CD4-positive, alpha-beta T cell (primary cell): ENCODE data around the gene PCDH9. TPM values are rescaled to one million over a fixed set of nuclear protein-coding genes. Genes with fewer than 3 reads are reported as not detected.

Experiments used
- ATAC-seq: fragments of 200-7000 bp; cut with Tn5 transposase; one replicate; pipeline ENCODE4 v1.10.0; 2022; ENCODE audit warnings: mild to moderate bottlenecking; ENCODE audit not compliant: poor library complexity
- CTCF ChIA-PET: fragments of 350-600 bp; sonication (Branson Sonifier 250); formaldehyde crosslinking; loops from one replicate; lab custom pipeline; 2021; ENCODE audit warnings: antibody characterized with exemption, inconsistent platforms; lab: Charles Lee
- POLR2A ChIA-PET: fragments of 350-600 bp; sonication (Branson Sonifier 250); formaldehyde crosslinking; loops from one replicate; lab custom pipeline; 2021; ENCODE audit warnings: antibody characterized with exemption, inconsistent platforms; lab: Charles Lee
- DNase-seq, 14 experiments: peaks; one replicate each; pipeline ENCODE4 v3.0.0-alpha.2; 2013 to 2020; ENCODE audit warnings: mixed read lengths in 2 of 14
- H3K27ac ChIP-seq, 2 donors: one replicate each; pipeline versions ENCODE4 v1.5.1 to v1.7.0; 2013; ENCODE audit warnings: low read length in 2 of 2, low read depth in 1 of 2, mild to moderate bottlenecking in 1 of 2
- H3K27me3 ChIP-seq, 2 experiments: 1 replicate in 1 of 2; 2 replicates in 1 of 2; pipeline versions ENCODE4 v1.6.1 to v1.7.0; 2013; ENCODE audit warnings: low read length in 2 of 2, control low read depth in 1 of 2, mild to moderate bottlenecking in 1 of 2, moderate library complexity in 1 of 2; ENCODE audit not compliant: insufficient read depth in 2 of 2, control insufficient read depth in 1 of 2
- H3K36me3 ChIP-seq: one replicate; pipeline ENCODE4 v1.6.1; 2013; ENCODE audit warnings: low read length, control low read depth; ENCODE audit not compliant: insufficient read depth
- H3K4me1 ChIP-seq: one replicate; pipeline ENCODE4 v1.6.1; 2013; ENCODE audit warnings: low read length, control low read depth; ENCODE audit not compliant: insufficient read depth
- H3K4me3 ChIP-seq: one replicate; pipeline ENCODE4 v1.5.1; 2013; ENCODE audit warnings: mild to moderate bottlenecking, low read length, moderate library complexity
- H3K9me3 ChIP-seq, 2 experiments: 1 replicate in 1 of 2; 2 replicates in 1 of 2; pipeline versions ENCODE4 v1.6.1 to v1.7.0; 2013; ENCODE audit warnings: low read length in 2 of 2, mild to moderate bottlenecking in 2 of 2, control low read depth in 1 of 2, moderate library complexity in 1 of 2; ENCODE audit not compliant: control insufficient read depth in 1 of 2, insufficient read depth in 1 of 2
- H3K27ac Mint-ChIP-seq: one replicate; pipeline ENCODE4 v1.8.0; 2020; ENCODE audit warnings: mixed read lengths
- H3K27me3 Mint-ChIP-seq: one replicate; pipeline ENCODE4 v1.8.0; 2021; ENCODE audit warnings: mixed read lengths
- H3K36me3 Mint-ChIP-seq: one replicate; pipeline ENCODE4 v1.8.0; 2021; ENCODE audit warnings: low read depth, mixed read lengths
- H3K4me1 Mint-ChIP-seq: one replicate; pipeline ENCODE4 v1.8.0; 2021; ENCODE audit warnings: low read depth, mixed read lengths
- H3K4me3 Mint-ChIP-seq: one replicate; pipeline ENCODE4 v1.8.0; 2020; ENCODE audit warnings: mild to moderate bottlenecking, mixed read lengths
- H3K9me3 Mint-ChIP-seq: one replicate; pipeline ENCODE4 v1.8.0; 2020; ENCODE audit warnings: mixed read lengths
- CTCF ChIP-seq: fragments of 200-600 bp; IDR thresholded peaks from one replicate; pipeline ENCODE4 v1.8.0; 2022; ENCODE audit warnings: antibody characterized with exemption, mild to moderate bottlenecking
- intact Hi-C, 2 experiments: fragments of 100-400 bp; cut with DNase I in 1 of 2; cut with micrococcal nuclease in 1 of 2; formaldehyde crosslinking; loops; one replicate each; pipeline versions ENCODE4 v1.15.1 to v1.9.0; 2023 to 2025; cut with DNase I, micrococcal nuclease
- total RNA-seq, 174 experiments: library from RNA in 2 of 174; stranded (reverse) in 2 of 174; gene quantifications; one replicate each; pipeline ENCODE4 v1.2.3 and lab custom pipeline; 2021 to 2026

The PCDH9 gene
- total RNA-seq, 2 experiments from 2014 or later: 0.08 to 0.19 TPM

GRCh38 chr13:66896933-66897332 lies 333.2 kb downstream of the PCDH9 start:
- no peak for TF ChIP-seq CTCF
- ATAC-seq (no peak), DNase-seq (no peak)
- POLR2A ChIA-PET: no interaction called here
- no peaks in the 10 kb centered on the region for H3K9me3 Mint-ChIP-seq
- no peaks in the 10 kb centered on the region for H3K27me3 Mint-ChIP-seq
- no peak overlapping the region for H3K4me3 Mint-ChIP-seq
- no peak overlapping the region for H3K27ac Mint-ChIP-seq
- CTCF ChIA-PET: no interaction called here
- Histone ChIP-seq H3K9me3 (no peaks in the 10 kb centered on the region), H3K4me1 (no peaks in the 10 kb centered on the region), H3K36me3 (no peaks in the 10 kb centered on the region), H3K27me3 (no peaks in the 10 kb centered on the region), H3K4me3 (no peak overlapping the region), H3K27ac (no peak overlapping the region)
- no peaks in the 10 kb centered on the region for H3K4me1 Mint-ChIP-seq
- intact Hi-C loops: no loop called here
- H3K36me3 Mint-ChIP-seq: no peaks in the 10 kb centered on the region

- Mint-ChIP-seq H3K27ac (no peak overlapping the region), H3K36me3 (no peaks in the 10 kb centered on the region), H3K4me1 (no peaks in the 10 kb centered on the region), H3K4me3 (no peak overlapping the region), H3K27me3 (no peaks in the 10 kb centered on the region), H3K9me3 (no peaks in the 10 kb centered on the region)
- DNase-seq: no peak
- ChIA-PET CTCF (no interaction called here), POLR2A (no interaction called here)
- no peaks in the 10 kb centered on the region for H3K36me3 ChIP-seq
- no peak overlapping the region for H3K4me3 ChIP-seq
- H3K27me3 ChIP-seq: no peaks in the 10 kb centered on the region
- intact Hi-C loops: no loop called here
- no peaks in the 10 kb centered on the region for H3K4me1 ChIP-seq
- ATAC-seq: no peak
- no peak overlapping the region for H3K27ac ChIP-seq
- H3K9me3 ChIP-seq: no peaks in the 10 kb centered on the region
- no peak for TF ChIP-seq CTCF
Measured at GRCh38 chr13:66895780-66896179, 334.4 kb downstream of the PCDH9 start.

GRCh38 chr13:66895320-66895719 lies 334.8 kb downstream of the PCDH9 start:
- TF ChIP-seq CTCF: no peak
- no peaks in the 10 kb centered on the region for H3K27me3 Mint-ChIP-seq
- Histone ChIP-seq H3K27me3 (no peaks in the 10 kb centered on the region), H3K4me1 (no peaks in the 10 kb centered on the region), H3K9me3 (no peaks in the 10 kb centered on the region), H3K4me3 (no peak overlapping the region), H3K27ac (no peak overlapping the region), H3K36me3 (no peaks in the 10 kb centered on the region)
- no peak overlapping the region for H3K4me3 Mint-ChIP-seq
- ChIA-PET CTCF (no interaction called here), POLR2A (no interaction called here)
- no peaks in the 10 kb centered on the region for H3K36me3 Mint-ChIP-seq
- intact Hi-C loops: no loop called here
- DNase-seq (no peak), ATAC-seq (no peak)
- no peaks in the 10 kb centered on the region for H3K9me3 Mint-ChIP-seq
- no peak overlapping the region for H3K27ac Mint-ChIP-seq
- H3K4me1 Mint-ChIP-seq: no peaks in the 10 kb centered on the region
